SJSA1 (cell line): ENCODE data around the gene UBE2J2. TPM values are rescaled to one million over a fixed set of nuclear protein-coding genes. Genes with fewer than 3 reads are reported as not detected.

ENCODE experiments used
- DNase-seq, 2 experiments: peaks; one replicate each; pipeline ENCODE4 v3.0.0-alpha.2; 2015 to 2020; ENCODE audit warnings: low spot score in 2 of 2, low read depth in 1 of 2
- H3K27ac ChIP-seq: fragments of 250-450 bp; sonication (Bioruptor Pico); 2 replicates; pipeline ENCODE4 v1.5.1; 2020; ENCODE audit warnings: mild to moderate bottlenecking, moderate library complexity
- H3K27me3 ChIP-seq: fragments of 250-450 bp; sonication (Bioruptor Pico); replicated peaks from 2 replicates; pipeline ENCODE4 v1.5.1; 2020; ENCODE audit warnings: mild to moderate bottlenecking, moderate library complexity
- H3K36me3 ChIP-seq: fragments of 250-450 bp; sonication (Bioruptor Pico); 2 replicates; pipeline ENCODE4 v1.5.1; 2020; ENCODE audit warnings: mild to moderate bottlenecking
- H3K4me1 ChIP-seq: fragments of 250-450 bp; sonication (Bioruptor Pico); replicated peaks from 2 replicates; pipeline ENCODE4 v1.6.1; 2021; ENCODE audit warnings: mild to moderate bottlenecking
- H3K4me3 ChIP-seq: fragments of 250-450 bp; sonication (Bioruptor Pico); 2 replicates; pipeline ENCODE4 v1.5.1; 2020; ENCODE audit warnings: mild to moderate bottlenecking
- H3K9me3 ChIP-seq: fragments of 250-450 bp; sonication (Bioruptor Pico); replicated peaks from 2 replicates; pipeline ENCODE4 v1.5.1; 2020; ENCODE audit warnings: mild to moderate bottlenecking
- total RNA-seq: library from RNA; depleted of rRNA; stranded (reverse); fragments of >200 nt; shearing (Covaris generic); gene quantifications from 2 replicates; pipeline ENCODE4 v1.2.3, GENCODE V29; 2014

The UBE2J2 gene
- total RNA-seq, 1 experiment from 2014 or later: 96.6 TPM

DNA sequence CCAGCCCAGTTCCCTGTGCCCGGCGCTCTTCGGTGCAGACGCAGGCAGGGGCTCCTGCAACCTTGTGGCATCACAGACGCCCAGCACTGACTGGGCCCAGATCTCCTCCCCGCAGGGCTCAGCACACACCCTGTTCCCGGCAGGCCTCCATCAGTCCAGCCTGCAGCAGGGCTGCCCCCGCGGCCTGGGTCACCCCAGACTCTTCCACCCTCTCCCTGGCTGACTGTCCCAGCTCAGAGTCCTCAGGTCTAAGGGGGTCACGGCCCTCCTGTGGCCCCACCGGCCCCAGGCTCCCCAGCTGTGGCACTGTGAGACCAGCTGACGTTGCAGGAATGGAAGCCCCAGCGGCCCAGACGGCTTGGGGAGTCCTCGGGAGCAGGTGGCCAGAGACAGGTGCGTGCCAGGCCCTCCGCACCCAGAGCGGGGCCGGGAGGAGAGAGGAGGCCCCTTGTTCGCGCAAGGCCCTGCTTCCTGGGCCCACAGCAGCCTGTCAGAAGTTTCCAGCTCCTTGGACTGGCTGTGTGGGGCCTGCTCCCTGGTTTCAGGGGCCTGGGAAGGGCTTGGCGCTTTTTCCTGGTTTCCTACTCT, 37.4 kb downstream of the UBE2J2 start:
- no peak overlapping the region for H3K4me3 ChIP-seq

DNA sequence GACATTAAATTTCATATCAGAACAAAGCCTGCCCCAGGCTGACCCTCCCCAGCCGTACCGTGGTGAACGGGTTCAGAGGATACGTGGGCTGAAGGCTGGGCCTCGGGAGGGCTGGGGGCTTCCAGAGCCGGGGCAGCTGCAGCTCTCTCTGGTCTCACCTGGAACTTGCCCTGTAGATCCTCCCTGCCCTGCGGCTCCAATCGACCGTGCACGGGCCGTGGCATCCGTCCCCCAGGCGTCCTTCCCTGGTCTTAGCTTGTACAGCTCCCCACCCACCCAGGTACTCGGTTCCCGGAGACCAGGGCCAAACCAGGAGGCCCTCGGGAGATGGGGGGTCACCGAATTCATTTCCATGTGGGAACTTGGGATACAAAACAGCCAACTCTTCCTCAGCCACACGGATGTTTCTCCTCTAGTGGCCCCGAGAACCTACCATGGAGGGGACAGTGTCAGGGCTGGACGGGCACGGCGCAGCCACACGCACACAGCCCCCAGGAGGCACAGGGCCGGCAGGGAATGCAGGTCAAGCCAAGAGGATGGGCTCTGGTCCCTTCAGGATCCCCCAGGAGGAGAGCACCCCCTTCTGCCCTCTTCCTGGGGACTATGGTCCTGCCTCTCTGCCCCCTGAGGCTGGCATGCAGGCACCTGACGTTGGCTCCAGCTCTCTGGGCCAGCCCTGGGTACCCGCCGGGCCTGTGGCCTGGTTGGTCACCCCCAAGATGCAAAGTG, 38.5 kb downstream of the UBE2J2 start:
- Histone ChIP-seq H3K27ac (no peak overlapping the region), H3K4me1 (peaks cover 20% of the 10 kb centered on the region), H3K9me3 (peaks cover 5% of the 10 kb centered on the region; the same call in 1 of the 2 replicates), H3K36me3 (peaks cover 24% of the 10 kb centered on the region), H3K27me3 (no peaks in the 10 kb centered on the region), H3K4me3 (no peak overlapping the region)
- DNase-seq: no peak

More for the DNA sequence above, 37.4 kb downstream of the UBE2J2 start:
- no peak overlapping the region for H3K27ac ChIP-seq
- peaks cover 24% of the 10 kb centered on the region for H3K36me3 ChIP-seq
- DNase-seq: no peak
- no peaks in the 10 kb centered on the region for H3K27me3 ChIP-seq
- peaks cover 5% of the 10 kb centered on the region; the same call in 1 of the 2 replicates for H3K9me3 ChIP-seq
- peaks cover 12% of the 10 kb centered on the region for H3K4me1 ChIP-seq

DNA sequence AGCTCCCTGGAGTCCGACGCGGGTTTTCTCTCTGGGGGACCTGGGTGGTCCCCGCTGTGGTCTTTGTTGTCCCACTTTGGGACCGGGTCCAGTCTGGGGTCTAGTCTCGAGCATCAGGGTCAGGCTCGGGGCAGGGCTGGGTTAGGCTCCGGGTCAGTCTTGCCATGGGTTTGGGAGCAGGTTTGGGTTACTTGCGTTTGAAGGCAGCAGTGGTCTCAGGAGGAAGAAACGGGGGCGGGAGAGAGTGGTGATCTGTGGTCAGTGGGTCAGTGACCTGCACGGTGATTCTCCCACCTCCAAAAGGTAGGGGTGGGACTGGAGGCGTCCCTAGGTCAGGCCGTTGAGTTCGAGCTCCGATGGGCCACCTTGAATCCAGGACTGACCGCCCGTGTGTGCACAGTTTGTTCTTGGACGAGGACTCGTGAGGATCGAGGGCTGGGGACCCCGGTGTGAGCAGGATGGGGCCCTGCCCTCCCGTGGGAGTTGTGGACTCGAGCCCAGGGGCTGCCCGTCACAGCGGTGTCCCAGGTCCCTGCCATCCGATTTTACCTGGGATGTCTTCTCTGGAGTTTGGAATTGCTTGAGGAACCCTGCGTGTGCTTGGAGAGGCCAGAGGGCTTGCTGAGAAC, 39.4 kb downstream of the UBE2J2 start:
- peaks cover 24% of the 10 kb centered on the region for H3K4me1 ChIP-seq
- no peak for DNase-seq
- no peak overlapping the region for H3K4me3 ChIP-seq

DNA sequence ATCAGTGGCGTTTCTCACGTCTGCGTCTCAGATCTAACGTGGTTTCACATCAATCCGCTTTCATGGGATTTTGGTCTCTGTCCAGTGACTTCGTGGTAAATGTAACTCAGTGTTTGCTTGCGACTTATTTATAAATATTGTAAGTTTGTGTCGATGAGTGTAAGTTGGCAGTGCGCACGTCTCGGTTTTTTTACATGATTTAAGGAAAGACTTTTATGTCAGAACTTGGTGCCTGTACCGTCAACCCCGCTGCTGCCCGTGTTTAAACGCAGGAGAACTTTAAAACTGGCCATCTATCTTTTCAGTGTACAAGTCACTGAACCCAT, 40.1 kb downstream of the UBE2J2 start:
- H3K27ac ChIP-seq: no peak overlapping the region

More for the DNA sequence above, 39.4 kb downstream of the UBE2J2 start:
- Histone ChIP-seq H3K36me3 (peaks cover 33% of the 10 kb centered on the region), H3K27ac (no peak overlapping the region), H3K27me3 (no peaks in the 10 kb centered on the region), H3K9me3 (peaks cover 5% of the 10 kb centered on the region; the same call in 1 of the 2 replicates)

DNA sequence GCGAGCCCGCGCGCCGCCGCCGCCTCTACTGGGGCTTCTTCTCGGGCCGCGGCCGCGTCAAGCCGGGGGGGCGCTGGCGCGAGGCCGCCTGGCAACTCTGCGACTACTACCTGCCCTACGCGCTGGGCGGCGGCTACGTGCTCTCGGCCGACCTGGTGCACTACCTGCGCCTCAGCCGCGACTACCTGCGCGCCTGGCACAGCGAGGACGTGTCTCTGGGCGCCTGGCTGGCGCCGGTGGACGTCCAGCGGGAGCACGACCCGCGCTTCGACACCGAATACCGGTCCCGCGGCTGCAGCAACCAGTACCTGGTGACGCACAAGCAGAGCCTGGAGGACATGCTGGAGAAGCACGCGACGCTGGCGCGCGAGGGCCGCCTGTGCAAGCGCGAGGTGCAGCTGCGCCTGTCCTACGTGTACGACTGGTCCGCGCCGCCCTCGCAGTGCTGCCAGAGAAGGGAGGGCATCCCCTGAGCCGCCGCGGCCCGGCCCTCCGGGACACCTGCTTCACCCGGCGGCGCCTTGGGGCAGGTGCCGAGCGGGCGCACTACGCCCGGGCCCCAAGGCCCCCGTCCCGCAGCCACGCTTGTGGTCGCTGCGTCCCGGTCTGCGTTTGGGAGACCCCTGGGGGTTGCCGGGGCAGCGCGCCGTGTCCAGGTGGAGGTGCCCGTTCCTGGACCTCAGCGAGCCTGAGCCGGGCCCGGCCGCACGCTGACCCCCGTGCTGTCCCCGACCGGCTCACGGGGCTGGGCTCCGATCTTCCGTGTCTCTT, 40.7 kb downstream of the UBE2J2 start:
- DNase-seq: no peak
- H3K9me3 ChIP-seq: peaks cover 5% of the 10 kb centered on the region; the same call in 1 of the 2 replicates
- H3K36me3 ChIP-seq: peaks cover 46% of the 10 kb centered on the region
- H3K27me3 ChIP-seq: no peaks in the 10 kb centered on the region
- H3K27ac ChIP-seq: no peak overlapping the region
- peak overlapping the region; percentile 97 for H3K4me3 ChIP-seq
- H3K4me1 ChIP-seq: peaks cover 24% of the 10 kb centered on the region

More for the DNA sequence above, 40.1 kb downstream of the UBE2J2 start:
- H3K9me3 ChIP-seq: peaks cover 5% of the 10 kb centered on the region; the same call in 1 of the 2 replicates
- H3K4me1 ChIP-seq: peaks cover 24% of the 10 kb centered on the region
- H3K27me3 ChIP-seq: no peaks in the 10 kb centered on the region
- H3K36me3 ChIP-seq: peaks cover 41% of the 10 kb centered on the region
- DNase-seq: no peak
- no peak overlapping the region for H3K4me3 ChIP-seq

DNA sequence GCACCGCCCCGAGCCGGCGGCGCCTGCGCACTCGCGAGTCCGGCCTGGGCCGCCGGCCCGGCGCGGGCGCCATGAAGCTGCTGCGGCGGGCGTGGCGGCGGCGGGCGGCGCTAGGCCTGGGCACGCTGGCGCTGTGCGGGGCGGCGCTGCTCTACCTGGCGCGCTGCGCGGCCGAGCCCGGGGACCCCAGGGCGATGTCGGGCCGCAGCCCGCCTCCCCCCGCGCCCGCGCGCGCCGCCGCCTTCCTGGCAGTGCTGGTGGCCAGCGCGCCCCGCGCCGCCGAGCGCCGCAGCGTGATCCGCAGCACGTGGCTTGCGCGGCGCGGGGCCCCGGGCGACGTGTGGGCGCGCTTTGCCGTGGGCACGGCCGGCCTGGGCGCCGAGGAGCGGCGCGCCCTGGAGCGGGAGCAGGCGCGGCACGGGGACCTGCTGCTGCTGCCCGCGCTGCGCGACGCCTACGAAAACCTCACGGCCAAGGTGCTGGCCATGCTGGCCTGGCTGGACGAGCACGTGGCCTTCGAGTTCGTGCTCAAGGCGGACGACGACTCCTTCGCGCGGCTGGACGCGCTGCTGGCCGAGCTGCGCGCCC, 41.4 kb downstream of the UBE2J2 start, which contains the start of gene B3GALT6:
TSS of gene B3GALT6 (plus strand) at position 30 of the 588 bp plus-strand sequence. CDS start at position 72, 42 bp downstream.
- Histone ChIP-seq H3K27ac (peak within 1 kb of the TSS; percentile 84), H3K36me3 (peaks cover 53% of the 10 kb centered on the region), H3K27me3 (no peaks in the 10 kb centered on the region), H3K4me3 (peak within 1 kb of the TSS; percentile 97), H3K4me1 (peaks cover 24% of the 10 kb centered on the region), H3K9me3 (peaks cover 5% of the 10 kb centered on the region; the same call in 1 of the 2 replicates)
- no peak for DNase-seq

DNA sequence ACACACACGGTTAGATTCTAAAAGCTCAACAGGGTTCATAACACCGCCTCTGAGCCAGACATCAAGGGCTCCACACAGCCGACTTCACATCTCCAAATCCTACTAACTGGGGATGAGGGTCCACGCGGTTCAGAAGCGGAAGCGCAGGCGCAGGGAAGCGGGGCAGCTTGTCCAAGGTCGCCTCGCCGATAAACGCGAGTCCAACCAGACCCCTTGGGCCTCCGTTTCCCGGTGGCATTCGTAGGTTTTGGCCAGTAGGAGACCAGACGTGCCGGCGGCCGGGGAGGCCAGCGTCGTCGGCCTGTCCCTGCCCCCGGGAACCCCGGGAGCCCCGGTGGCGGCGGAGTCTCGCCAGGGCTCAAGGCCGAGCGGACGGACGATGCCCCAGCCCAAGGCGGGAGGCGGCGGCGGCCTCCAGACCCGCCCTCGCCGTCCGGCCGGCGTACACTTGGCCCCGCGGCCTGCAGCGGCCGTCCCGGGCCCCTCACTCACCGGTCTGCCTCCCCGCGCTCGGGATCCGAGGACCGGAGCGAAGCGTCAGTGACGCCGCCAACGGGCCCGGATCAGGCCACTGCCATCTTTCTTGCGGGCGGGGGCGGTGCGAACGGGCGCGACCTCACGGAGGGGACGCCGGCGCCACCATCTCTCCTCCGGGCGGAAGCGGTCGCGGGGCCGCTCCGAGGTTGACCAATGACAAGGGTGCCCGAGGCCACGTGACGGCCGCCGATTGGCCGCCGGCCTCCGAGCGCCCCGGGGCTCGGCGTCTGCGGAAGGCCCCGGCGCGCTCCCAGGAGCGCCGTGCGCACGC, 42.0 kb downstream of the UBE2J2 start, which contains the start of gene SDF4:
TSS of gene SDF4 (minus strand) at position 602 of the 808 bp plus-strand sequence. CDS start 3,229 bp downstream, outside the sequence.
- peak; percentile 96 to 97 for DNase-seq
- Histone ChIP-seq H3K27ac (peak within 1 kb of the TSS; percentile 84), H3K9me3 (peaks cover 5% of the 10 kb centered on the region; the same call in 1 of the 2 replicates), H3K4me1 (peaks cover 24% of the 10 kb centered on the region), H3K36me3 (peaks cover 57% of the 10 kb centered on the region), H3K27me3 (no peaks in the 10 kb centered on the region), H3K4me3 (peak within 1 kb of the TSS; percentile 97)

DNA sequence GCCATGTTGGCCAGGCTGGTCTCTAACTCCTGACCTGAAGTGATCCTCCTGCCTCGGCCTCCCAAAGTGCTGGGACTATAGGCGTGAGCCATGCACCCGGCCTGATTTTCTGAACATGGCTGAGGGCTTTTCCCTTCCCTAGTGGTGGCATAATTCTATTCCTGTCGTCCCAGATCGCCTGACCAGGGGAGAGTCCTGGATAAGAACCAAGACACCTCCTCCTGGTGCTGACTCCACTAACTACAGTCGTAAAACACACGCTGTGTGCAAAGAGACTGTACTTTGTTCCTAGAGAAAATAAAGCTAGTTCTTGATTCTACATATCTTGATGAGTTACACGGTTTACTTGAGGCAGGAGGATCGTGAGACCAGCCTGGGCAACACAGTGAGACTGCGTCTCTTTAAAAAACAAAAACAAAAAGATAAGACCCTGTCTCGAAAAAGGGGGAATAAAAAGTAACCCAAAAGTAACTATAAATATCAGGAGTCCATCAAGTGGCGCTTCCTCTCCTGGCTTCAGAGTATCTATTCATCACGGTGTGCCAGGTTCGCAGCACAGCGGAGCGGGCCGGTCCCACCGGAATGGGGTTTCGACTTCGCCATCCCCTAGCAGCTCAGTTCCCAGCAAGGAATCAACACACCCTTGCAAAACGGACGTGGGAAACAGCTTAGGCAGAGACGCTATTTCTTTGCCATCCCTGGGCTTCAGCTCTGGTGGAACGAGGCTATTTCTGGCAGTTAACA, 42.8 kb downstream of the UBE2J2 start:
- H3K27me3 ChIP-seq: no peaks in the 10 kb centered on the region
- peak in 1 of 2 experiments; percentile 48 for DNase-seq
- H3K36me3 ChIP-seq: peaks cover 65% of the 10 kb centered on the region
- peak overlapping the region; percentile 97 for H3K4me3 ChIP-seq
- peaks cover 5% of the 10 kb centered on the region; the same call in 1 of the 2 replicates for H3K9me3 ChIP-seq
- H3K27ac ChIP-seq: peak overlapping the region; percentile 84
- H3K4me1 ChIP-seq: peaks cover 24% of the 10 kb centered on the region

DNA sequence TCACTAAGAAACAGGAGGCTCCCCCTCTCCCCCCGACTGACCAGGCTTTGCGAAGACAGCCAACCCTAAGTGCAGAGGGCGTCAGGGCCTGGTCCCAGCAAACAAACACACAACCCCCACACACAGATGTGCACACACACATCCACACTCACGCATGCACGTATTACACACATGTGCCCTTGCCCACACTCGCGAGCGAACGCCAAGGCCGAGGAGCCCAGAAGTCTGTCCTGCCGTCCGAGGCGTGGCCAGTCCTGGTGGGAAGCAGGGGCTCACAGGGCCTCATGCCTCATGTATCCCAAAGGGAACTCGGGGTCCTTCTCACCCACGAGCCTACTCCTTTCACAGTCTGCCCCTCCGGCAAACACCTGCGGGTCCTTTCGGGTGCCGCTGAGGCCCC, 43.9 kb downstream of the UBE2J2 start:
- Histone ChIP-seq H3K9me3 (peaks cover 5% of the 10 kb centered on the region; the same call in 1 of the 2 replicates), H3K27ac (no peak overlapping the region), H3K36me3 (peaks cover 76% of the 10 kb centered on the region), H3K27me3 (no peaks in the 10 kb centered on the region), H3K4me1 (peaks cover 24% of the 10 kb centered on the region), H3K4me3 (no peak overlapping the region)
- no peak for DNase-seq

DNA sequence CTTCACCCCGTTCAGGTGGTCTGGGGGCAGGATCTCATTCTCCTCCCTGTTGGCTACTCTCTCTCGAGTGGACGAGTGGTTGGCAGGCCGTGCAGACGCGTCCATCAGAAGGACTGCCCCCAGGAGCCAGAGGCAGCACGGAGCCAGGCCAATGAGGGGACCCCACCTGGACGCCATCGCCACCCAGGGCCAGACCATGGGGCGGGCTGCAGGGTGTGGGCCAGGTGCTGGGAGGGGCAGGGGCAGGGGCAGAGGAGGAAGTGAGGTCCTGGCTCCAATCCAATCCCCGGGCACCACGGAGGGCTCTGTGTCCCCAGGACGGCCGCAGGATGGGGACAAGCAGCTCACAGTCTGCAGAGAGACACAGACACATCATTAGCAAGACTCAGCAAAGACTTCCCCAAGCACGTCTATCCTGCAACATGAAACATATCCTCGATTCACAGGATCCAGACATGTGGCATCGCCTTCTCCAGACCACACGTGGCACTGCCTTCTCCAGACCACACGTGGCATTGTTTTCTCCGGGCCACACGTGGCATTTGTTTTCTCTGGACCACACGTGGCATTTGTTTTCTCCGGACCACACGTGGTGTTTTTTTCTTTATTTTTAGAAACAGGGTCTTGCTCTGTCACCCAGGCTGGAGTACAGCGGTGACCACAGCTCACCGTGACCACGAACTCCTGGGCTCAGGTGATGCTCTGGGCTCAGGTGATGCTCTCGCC, 44.9 kb downstream of the UBE2J2 start:
- DNase-seq: no peak
- H3K4me3 ChIP-seq: no peak overlapping the region
- H3K36me3 ChIP-seq: peaks cover 77% of the 10 kb centered on the region
- no peaks in the 10 kb centered on the region for H3K27me3 ChIP-seq
- no peak overlapping the region for H3K27ac ChIP-seq
- peaks cover 24% of the 10 kb centered on the region for H3K4me1 ChIP-seq
- H3K9me3 ChIP-seq: peaks cover 5% of the 10 kb centered on the region; the same call in 1 of the 2 replicates

DNA sequence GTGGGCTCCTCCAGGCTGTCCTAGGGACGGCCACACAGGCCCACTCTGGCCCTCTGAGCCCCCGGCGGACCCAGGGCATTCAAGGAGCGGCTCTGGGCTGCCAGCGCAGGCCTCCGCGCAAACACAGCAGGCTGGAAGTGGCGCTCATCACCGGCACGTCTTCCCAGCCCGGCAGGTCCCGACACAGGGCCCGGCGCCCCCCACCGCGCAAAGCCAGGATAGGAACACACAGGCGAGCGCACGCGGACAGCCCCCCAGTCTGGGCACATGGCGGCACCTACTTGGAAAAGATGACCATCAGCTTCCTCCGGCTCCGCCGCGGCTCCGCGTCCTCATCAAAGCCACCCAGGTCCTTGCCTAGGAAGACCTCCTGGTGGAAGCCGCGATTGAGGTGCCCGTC, 45.5 kb downstream of the UBE2J2 start:
- no peaks in the 10 kb centered on the region for H3K27me3 ChIP-seq
- H3K36me3 ChIP-seq: peaks cover 76% of the 10 kb centered on the region
- H3K4me3 ChIP-seq: no peak overlapping the region
- peaks cover 5% of the 10 kb centered on the region; the same call in 1 of the 2 replicates for H3K9me3 ChIP-seq
- no peak for DNase-seq
- H3K27ac ChIP-seq: no peak overlapping the region
- H3K4me1 ChIP-seq: peaks cover 23% of the 10 kb centered on the region
